Ramos (cell line): ENCODE results near the gene ZSWIM6.

ENCODE experiments used
- in situ Hi-C: fragments of 300-500 bp; cut with MboI; formaldehyde crosslinking; loops from one replicate; pipeline ENCODE4 v1.14.3; 2022; ENCODE audit warnings: low sequenced_read_pairs; ENCODE audit not compliant: unreplicated experiment

Gene ZSWIM6

DNA sequence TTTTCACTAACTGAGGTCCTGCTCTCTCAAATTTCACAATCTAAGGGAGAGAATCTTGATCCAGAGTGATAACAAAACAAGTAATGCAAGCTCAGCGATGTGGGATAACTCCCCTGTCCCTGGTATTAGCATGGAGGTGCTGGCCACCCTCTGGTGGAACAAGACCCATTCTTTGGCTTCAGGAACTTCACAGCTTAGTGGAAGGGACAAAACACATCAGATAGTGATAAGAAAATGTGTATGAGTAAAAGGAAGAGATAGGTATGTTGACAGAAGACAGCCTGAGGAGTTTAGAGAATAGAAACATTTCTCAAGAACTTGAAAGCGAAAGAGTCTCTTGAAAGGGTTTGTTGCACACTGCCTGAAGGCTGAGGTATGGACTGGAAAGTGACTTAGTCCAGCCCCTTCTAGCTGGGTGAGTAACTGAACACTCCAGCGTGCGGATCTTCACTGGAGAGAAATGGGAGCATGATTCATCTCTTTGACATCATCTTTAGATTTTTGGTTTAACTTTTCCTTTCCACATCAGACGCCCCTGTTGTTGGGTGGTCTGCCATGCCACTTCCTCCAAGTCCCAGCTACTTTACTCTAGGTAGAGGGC lies 25.4 kb upstream of the ZSWIM6 start:
- in situ Hi-C loops: no loop called here

- in situ Hi-C loops: no loop called here
Observed at GRCh38 chr5:61307191-61307590, 24.9 kb upstream of the ZSWIM6 start.

DNA sequence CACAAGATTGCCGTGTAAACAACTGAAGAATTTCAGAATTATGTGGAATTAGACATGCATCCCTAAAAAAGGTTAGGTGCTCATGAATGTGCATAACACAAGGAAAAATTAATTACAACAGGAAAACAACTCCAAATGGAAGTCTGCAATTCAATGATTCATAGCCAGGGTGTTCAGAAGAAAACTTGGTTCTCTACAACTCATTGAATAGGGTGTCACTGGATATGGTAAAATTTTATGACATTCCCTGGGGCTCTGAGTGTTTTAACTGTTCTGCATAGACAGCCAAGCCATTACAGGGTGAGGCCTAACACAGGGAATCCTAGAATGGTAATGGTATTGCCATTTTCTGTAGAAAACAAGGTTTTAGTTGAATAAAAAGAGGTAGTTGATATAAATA lies 24.4 kb upstream of the ZSWIM6 start:
- in situ Hi-C loops: no loop called here

GRCh38 chr5:61308712-61309111 lies 23.3 kb upstream of the ZSWIM6 start:
- in situ Hi-C loops: no loop called here

DNA sequence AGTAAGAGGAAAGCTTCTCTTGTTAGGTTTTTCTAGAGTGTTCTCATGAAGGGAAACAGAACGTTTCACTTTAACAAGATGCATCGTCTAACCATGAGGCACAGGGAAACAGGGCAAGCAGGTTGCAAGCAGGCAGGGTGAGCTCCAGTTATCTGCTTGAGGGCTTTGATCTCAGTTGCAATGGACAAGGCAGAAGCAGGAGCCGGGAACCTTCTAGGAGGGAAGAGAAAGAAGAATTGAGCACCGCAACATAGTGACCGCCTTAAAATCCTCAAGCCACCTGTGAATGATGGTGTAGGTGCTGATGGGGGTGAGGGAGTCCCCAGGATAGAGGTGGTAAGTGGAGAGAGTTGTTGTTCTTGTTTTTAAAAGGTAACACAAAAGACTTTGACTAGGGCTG lies 22.9 kb upstream of the ZSWIM6 start:
- in situ Hi-C loops: no loop called here

DNA sequence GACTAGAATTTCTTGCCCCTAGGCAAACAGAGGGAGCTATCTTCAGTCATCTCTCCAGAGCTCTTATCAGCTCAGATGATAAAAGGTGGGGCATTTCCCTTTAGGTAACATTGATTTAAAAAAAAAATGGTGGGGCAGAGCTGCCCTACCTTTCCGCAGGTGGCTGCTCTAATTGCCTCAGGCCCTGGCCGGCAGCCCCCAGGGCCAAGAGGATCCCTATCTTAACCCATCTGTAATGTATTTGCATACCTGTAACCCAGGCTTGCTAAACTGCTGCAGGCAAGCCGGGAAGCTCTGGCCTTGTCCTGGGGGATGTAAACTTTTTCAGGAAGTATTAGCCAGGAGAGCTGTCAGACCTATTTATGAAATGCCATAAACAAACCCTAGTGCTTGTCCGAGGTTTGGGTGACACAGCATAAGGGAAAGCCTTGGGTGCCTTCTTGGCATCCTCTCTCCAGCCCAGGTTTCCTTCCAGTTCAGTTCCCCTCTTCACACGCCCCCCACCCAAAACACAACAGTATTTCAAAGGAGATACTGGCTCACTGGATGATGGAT lies 20.9 kb upstream of the ZSWIM6 start:
- in situ Hi-C loops: no loop called here

DNA sequence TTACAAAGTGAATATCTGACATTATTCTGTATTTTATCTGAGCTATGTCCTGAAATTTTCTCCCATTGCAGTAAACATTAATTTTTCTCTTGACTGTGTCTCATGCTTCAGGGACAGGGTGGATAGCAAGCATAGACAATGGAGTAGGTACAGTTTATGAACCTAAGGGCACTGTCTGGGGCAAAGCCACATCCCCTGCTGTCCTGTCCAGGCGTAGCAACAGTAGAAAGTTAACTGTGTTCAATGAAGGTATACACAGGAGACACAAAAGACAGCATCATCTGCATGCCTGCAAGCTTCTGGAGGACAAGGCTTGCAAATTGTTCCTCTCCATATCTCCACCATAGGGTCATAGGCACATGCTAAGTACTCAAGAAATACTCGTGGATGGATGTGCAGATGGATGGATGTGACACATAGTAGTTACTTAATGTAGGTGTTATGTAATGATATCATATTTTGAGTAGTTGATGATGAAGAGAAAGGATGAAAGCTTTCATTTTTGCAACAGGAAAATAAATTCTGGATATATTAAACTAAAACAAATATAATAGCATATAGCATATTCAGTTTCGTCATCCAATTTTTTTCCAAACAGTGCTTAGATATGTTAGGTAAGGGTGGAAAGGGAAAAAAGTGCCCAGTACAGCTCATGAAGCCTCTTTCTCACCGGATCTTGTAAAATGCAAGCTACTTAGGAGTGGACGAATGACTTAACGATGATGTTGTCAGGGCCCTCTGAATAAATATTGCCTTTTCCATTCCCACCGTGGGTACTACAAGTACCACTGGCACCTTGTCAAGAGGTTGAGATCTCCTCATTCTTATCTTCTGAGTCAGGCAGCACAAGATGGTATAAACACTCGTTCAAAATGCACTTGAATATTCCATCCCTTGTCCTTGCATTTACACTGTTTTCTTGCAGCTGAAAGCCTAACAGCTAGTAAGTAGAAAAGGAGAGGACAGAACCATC lies 19.9 kb upstream of the ZSWIM6 start:
- in situ Hi-C loops: no loop called here

DNA sequence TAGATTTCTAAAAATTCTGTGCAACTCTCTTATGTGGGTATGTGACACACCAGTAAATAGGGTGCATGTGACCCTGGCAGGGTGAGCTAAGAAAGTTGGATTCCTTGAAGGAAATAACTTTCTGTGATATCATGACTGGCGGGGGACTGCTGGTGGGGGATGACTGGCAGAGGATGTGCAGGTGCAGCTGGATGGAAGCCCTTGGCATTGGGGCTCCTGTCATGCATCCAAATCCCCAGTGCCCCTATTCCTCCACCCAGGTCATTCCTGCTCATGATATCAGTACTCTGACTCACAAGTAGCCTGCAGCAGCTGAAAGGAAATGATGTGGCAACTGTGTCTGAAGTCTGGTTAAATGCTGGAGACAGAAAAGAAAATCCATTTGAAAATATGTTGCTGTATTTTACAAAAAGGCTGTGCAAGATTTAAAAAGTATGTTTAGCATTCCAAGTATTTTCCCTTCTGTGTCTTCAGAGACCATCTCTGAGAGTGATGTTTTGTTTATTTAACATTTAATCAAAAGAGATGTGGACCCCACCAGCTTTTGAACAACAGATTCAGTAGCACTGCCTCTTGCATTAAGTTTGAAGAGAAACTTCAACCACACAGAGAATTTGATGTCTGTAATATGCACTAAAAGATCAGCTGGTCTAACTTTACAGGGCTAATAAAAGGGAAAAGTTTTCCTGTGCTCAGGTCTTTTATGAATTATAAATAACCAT lies 17.9 kb upstream of the ZSWIM6 start:
- in situ Hi-C loops: no loop called here

DNA sequence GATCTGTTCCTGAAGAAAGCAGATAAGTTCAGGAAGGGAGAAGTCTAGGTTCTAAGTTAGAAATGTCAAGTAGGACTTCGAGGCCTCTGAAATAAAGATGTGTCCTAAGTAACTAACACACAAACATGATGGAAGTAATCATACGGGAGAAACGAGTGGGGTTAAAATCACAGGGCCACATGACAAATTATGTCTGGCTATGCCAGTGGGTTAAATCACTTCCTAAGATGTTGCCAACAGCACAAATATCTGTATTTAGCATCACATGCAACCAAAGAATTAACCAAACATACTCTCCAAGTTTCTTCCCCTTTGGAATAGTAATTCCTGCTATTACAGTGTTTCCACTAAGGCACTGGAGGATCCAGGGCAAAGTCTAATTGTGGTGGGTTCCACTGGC lies 13.7 kb upstream of the ZSWIM6 start:
- in situ Hi-C loops: no loop called here

DNA sequence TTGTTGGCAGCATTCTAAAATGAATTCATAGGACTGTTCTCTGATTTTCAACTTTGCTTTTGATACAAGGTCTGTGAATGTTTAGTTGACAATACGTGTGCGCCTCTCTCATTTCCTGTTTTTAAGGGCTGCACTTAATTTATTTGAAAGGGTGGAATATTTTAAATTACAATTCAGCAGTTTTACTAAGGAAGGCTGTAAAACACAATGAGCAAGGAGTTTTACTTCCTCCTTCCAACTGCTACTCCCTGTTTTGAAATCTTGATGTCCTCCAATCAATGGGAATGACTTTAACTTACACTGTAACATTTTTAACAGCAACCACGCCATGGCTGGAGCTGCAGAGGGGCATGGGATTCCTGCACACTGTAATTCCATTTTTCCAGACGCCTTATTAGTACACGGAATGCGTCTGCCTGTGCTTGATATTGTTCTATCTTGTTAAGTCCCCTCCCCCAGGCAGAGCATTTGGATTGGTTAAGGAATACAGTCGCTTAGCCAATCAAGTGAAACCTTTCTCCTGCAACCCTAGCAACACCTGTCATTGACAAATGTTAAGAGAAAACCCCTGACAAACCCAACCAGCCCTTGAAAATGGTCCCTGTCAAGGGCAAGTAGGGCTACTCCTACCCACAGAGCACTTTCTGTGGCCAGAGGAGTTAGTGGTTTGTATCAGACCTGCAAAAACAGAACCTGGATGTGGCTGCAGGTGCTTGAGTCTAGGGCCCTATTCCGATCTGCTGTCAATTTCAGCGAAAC lies 12.5 kb upstream of the ZSWIM6 start:
- in situ Hi-C loops: no loop called here

DNA sequence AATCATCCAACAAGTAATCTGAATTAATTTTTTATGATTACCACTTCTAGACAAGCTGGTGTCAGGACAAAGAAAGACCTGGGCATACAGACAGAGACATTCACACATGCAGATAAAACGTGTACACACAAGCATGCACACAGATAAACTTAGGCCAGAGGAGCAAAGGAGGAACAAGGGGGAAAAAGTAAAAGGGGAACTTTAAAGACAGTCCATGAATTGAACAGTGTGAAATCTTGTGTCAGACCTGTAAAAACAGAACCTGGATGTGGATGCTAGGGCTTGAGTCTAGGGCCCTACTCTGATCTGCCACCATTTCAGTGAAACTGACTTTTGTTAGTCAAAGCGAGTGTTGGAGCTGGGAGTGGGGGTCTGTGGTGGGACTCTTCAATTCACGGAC lies 11.2 kb upstream of the ZSWIM6 start:
- in situ Hi-C loops: no loop called here

DNA sequence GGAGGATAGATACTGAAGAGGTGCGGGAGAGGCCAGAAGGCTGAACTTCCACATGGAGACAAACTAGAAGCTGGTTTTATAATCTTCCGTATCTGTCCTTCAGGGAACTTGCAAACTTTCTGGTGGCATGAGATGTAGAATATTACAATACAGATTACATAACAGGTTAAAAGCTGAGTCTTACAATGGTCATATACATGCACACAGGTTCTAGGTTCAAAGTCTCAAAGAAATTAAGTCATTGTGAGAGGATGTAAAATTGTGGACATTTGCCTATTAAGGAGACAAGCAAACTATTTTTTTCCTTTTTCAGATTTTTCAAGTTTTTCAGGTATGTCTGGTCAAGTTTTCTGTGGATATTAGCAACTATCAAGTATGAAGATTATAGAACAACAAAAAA lies 10.4 kb upstream of the ZSWIM6 start:
- in situ Hi-C loops: no loop called here

DNA sequence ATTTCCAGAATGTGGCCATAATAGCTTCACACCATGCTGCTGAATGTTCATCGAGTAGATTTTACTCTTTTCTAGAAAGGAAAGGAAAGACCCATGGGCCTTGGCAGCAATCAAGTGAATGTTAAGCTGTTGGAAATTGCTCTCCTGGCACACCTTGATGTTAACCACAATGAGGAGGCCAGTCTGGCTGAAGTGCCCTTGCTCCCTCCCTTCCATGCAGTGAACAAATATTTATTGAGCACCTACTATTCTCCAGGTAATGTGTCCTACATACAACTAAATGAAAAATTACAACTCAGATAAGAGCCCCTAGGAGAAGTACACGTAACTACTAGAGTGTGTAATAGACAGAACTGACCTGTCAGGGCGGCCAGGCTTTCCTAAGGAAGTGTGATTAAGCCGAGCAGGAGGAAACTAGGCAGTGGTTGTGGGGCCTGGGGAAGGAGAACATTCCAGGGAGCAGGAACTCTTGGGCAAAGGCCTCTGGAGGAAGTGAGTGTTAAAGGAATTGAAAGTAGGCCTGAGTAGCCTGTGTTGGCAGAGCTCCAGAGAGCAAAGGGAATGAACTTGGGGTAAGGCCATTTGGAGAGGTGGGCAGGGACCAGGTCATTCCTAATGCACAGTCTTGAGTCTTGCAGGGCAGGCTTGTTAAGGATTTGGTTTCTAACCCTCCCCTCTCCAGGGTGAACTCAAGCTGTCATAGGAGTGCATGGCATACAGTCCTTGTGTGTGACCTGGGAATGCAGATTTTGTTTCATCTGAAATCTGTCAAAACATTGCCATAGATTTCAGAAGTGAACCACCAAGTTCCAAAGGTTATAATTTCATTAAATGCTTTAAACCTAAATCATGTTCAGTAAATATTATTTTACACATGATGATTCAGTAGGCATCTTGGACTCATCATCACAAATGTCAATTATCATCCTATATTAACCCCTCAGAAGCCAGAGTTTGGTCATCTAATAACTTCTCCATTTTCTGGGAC lies 9.0 kb upstream of the ZSWIM6 start:
- in situ Hi-C loops: no loop called here

GRCh38 chr5:61327760-61328753 lies 4.0 kb upstream of the ZSWIM6 start:
- in situ Hi-C loops: no loop called here

DNA sequence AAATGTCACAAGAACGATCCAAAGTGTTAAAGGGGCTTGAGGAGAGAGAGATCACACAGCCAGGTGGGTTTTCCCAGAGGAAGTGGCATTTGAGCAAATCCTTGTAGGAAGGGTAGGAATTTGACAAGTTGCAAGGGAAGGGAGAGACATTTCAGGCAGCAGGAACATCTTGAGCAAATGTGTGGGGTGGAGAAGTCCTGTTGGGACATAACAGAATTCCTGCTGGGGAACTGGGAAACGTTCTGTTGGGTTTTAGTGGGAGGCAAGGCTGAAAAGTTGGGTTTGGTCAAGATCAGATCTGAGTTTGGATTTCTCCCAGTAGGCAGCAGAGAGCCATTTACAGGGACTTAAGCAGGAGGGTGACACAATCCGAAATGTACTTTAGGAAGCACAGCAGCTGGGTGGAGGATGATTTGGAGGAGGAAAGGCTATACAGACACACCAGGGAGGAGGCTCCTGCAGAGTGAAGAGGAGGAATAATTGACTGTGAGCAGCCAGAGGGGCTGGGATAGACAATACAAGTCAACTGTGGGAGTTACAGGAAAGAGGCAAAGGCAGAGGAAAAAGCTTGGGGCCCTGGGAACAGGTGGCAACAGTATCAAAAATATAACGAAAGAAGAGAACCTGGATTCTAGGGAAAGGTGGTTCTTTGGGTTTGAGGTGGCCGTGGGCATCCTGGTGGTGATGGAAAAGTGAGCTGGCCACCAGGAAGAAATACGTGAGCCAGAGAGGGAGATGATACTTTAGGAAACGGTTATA lies 3.1 kb upstream of the ZSWIM6 start:
- in situ Hi-C loops: no loop called here

DNA sequence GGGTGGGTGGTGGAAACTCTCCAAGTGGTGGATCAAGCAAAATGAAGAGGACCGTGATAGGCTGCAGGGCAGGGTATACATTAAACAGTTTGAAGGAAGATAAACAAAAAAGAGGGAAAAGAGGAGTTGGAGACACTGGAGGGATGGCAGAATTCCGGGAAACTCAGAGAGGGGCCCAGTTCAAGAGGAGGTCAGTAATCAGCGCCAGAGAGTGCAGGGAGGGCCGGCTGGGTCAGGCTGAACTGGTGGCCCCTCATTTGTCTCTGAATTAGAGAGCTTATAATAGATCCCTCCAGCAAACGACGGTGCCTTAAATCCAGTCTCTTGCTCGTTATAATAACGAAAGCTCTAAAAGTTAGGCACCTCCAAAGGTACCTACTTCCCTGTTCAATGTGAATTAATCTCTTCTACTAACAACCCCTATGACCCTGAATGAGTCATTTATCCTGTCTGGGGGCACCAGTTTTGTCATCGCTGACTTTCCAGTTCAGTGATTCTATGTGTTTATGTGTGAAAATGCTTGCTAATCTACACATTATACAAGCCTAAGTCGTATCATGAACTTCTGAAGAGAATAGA lies 2.4 kb upstream of the ZSWIM6 start:
- in situ Hi-C loops: no loop called here

DNA sequence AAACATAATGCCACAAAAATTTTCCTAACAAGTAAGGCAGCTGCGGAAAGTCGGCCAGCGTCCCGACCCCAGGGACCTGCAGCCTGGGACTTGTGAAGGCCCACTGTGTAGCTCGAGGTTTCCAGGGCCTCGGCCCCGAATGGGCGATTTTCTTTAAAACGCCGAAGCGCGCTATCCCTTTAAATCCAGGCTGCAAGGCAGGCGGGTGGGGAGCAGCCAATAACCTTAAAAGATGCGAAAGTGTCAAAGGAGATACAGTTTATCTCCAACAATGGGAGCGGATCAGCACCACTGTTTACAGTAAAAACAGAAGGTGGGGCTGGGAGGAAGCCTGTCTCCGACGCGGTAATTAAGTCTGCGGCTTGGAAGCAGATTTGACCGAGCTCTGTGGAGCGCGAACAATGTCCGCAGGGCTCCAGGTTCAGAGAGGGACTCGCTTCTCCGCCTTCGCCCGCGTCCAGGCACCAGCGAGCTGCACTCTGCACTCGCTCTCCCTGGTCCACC lies 1.7 kb upstream of the ZSWIM6 start:
- in situ Hi-C loops: no loop called here
